Endodermal cell (in vitro differentiated cells): ENCODE data around the gene RAB40C. TPM values are rescaled to one million over a fixed set of nuclear protein-coding genes. Genes with fewer than 3 reads are reported as not detected.

Source experiments
- DNase-seq: peaks from one replicate; pipeline ENCODE4 v3.0.0-alpha.2; 2017
- H3K27ac ChIP-seq: 2 replicates; pipeline ENCODE4 v1.5.1; 2013; ENCODE audit warnings: mild to moderate bottlenecking, low read depth, low read length, moderate library complexity
- H3K27me3 ChIP-seq: 2 replicates; pipeline ENCODE4 v1.6.1; 2013; ENCODE audit warnings: mild to moderate bottlenecking, low read length, moderate library complexity; ENCODE audit not compliant: insufficient read depth, control insufficient read depth, poor library complexity, severe bottlenecking
- H3K36me3 ChIP-seq: 2 replicates; pipeline ENCODE4 v1.7.0; 2013; ENCODE audit warnings: mild to moderate bottlenecking, low read length, moderate library complexity; ENCODE audit not compliant: control insufficient read depth, insufficient read depth
- H3K4me1 ChIP-seq: one replicate; pipeline ENCODE4 v1.7.0; 2013; ENCODE audit warnings: low read length; ENCODE audit not compliant: control insufficient read depth, insufficient read depth
- H3K4me3 ChIP-seq: 2 replicates; pipeline ENCODE4 v1.5.1; 2013; ENCODE audit warnings: mild to moderate bottlenecking, low read length, moderate library complexity
- H3K9ac ChIP-seq: 2 replicates; pipeline ENCODE4 v1.6.1; 2013; ENCODE audit warnings: mild to moderate bottlenecking, low read length, moderate library complexity; ENCODE audit not compliant: poor library complexity, severe bottlenecking; ENCODE audit errors: extremely low read depth
- H3K9me3 ChIP-seq: 2 replicates; pipeline ENCODE4 v1.6.1; 2013; ENCODE audit warnings: mild to moderate bottlenecking, low read length, moderate library complexity; ENCODE audit not compliant: control insufficient read depth
- H3K27ac Mint-ChIP-seq: 2 replicates; pipeline ENCODE4 v1.8.0; 2020; ENCODE audit warnings: mixed read lengths
- H3K27me3 Mint-ChIP-seq: 2 replicates; pipeline ENCODE4 v1.8.0; 2021; ENCODE audit warnings: mild to moderate bottlenecking, mixed read lengths; ENCODE audit not compliant: insufficient read depth
- H3K36me3 Mint-ChIP-seq: 2 replicates; pipeline ENCODE4 v1.8.0; 2020; ENCODE audit warnings: low read depth, mixed read lengths
- H3K4me1 Mint-ChIP-seq: 2 replicates; pipeline ENCODE4 v1.8.0; 2020; ENCODE audit warnings: mixed read lengths
- H3K4me3 Mint-ChIP-seq: 2 replicates; pipeline ENCODE4 v1.8.0; 2020; ENCODE audit warnings: mild to moderate bottlenecking, moderate library complexity, mixed read lengths
- H3K9me3 Mint-ChIP-seq: 2 replicates; pipeline ENCODE4 v1.8.0; 2020; ENCODE audit warnings: mild to moderate bottlenecking, mixed read lengths
- WGBS, 2 experiments: methylation state at CpG; one replicate each; pipeline versions ENCODE4 v1.1.5 to v1.1.7; 2013; ENCODE audit warnings: missing lambda C conversion rate in 2 of 2, mixed read lengths in 1 of 2; ENCODE audit not compliant: insufficient coverage in 1 of 2, insufficient read length in 1 of 2; 5-methylcytosine and 5-hydroxymethylcytosine counted together
- total RNA-seq, 2 donors: library from RNA; stranded (reverse); fragmentation: NEBNext Ultra II Directional in 1 of 2; extraction: Animal tissue kit (Norgen Biotek cat#: 25700) in 1 of 2; gene quantifications; 2 replicates in 1 of 2; 3 replicates in 1 of 2; pipeline ENCODE4 v1.2.1, GENCODE V29; 2021
- TF ChIP-seq, protein P1 (sequence below): fragments of 200-600 bp; sonication (generic); conservative IDR thresholded peaks from 2 replicates; pipeline ENCODE4 v1.5.0; 2021; ENCODE audit warnings: antibody characterized with exemption, mild to moderate bottlenecking

RAB40C gene
- total RNA-seq, 2 donors from 2014 or later, result 21.3 to 25.9 TPM

DNA sequence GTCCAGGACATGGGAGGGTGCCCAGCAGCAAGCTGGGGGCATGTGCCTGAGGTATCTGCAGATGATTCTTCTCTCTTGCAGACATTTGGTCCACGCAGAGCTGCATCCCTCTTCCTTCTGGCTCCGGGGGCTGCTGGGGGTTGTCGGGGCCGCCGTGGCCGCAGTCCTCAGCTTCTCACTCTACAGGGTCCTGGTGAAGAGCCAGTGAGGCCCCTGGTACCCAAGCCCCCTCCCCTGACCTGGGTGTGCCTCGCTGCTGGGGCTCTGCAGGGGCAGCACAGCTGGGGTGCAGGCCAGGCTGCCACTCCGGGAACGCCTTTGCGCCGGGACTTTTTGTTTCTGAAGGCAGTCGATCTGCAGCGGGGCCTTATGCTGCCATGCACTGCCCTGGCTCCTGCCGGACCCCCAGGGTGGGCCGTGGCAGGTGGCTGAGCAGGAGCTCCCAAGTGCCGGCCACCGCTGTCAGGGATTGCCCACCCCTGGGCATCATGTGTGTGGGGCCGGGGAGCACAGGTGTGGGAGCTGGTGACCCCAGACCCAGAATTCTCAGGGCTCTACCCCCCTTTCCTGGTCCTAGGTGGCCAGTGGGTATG is 83.6 kb downstream of the RAB40C start:
- H3K27me3 Mint-ChIP-seq, result no peaks in the 10 kb centered on the region

DNA sequence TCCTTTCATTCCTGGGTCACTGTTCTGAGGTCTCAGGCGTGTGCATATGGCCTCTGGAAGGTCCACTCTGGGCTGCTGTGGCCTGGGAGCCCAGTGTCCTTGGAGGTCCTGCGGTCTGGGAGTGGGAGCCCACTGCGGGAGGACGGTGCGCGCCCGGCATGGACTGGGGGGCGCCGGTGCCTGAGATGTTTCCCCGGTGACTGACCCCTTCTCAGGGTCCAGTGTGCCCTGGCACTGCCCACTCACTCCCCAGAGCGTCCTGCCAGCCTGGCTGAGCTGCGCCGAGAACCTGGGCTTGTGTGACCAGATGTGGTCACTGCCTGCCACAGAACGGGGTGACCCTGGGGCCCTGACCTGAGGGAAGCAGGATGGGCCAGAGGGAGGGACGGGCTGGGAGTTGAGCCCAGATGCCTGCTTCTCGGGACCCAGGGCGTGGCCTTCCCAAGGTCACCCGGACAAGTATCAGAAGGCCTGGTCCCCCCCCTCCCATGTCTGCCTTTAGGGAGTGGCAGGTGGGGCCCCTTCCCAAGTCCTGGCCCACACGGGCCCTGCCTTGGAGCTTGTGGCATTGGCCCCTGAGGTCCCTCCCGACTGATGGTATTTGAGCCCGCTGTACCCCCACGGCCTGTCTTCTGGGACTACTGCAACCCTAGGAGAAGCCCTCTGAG is 84.5 kb downstream of the RAB40C start:
- no peaks in the 10 kb centered on the region for H3K4me1 ChIP-seq
- no peak overlapping the region for H3K4me3 ChIP-seq
- TF ChIP-seq, protein P1, sequence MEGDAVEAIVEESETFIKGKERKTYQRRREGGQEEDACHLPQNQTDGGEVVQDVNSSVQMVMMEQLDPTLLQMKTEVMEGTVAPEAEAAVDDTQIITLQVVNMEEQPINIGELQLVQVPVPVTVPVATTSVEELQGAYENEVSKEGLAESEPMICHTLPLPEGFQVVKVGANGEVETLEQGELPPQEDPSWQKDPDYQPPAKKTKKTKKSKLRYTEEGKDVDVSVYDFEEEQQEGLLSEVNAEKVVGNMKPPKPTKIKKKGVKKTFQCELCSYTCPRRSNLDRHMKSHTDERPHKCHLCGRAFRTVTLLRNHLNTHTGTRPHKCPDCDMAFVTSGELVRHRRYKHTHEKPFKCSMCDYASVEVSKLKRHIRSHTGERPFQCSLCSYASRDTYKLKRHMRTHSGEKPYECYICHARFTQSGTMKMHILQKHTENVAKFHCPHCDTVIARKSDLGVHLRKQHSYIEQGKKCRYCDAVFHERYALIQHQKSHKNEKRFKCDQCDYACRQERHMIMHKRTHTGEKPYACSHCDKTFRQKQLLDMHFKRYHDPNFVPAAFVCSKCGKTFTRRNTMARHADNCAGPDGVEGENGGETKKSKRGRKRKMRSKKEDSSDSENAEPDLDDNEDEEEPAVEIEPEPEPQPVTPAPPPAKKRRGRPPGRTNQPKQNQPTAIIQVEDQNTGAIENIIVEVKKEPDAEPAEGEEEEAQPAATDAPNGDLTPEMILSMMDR, result no peak
- no peak overlapping the region for H3K9ac ChIP-seq
- no peak for DNase-seq
- no peaks in the 10 kb centered on the region for H3K27me3 ChIP-seq
- H3K27ac ChIP-seq, result no peak overlapping the region
- H3K36me3 ChIP-seq, result peaks cover 38% of the 10 kb centered on the region
- WGBS, 2 experiments, result 90 to 91% methylated on average over 13 to 22 of the region's 22 CpGs
- H3K27me3 Mint-ChIP-seq, result no peaks in the 10 kb centered on the region
- peak overlapping the region; percentile 50 for H3K4me3 Mint-ChIP-seq
- H3K9me3 Mint-ChIP-seq, result no peaks in the 10 kb centered on the region
- H3K9me3 ChIP-seq, result no peaks in the 10 kb centered on the region
- no peak overlapping the region for H3K27ac Mint-ChIP-seq
- H3K36me3 Mint-ChIP-seq, result peaks cover 15% of the 10 kb centered on the region
- peaks cover 6% of the 10 kb centered on the region for H3K4me1 Mint-ChIP-seq

More for the DNA sequence above, 83.6 kb downstream of the RAB40C start:
- no peaks in the 10 kb centered on the region for H3K4me1 ChIP-seq
- H3K36me3 ChIP-seq, result peaks cover 40% of the 10 kb centered on the region
- Mint-ChIP-seq H3K9me3 (no peaks in the 10 kb centered on the region), H3K27ac (no peak overlapping the region), H3K4me1 (peaks cover 6% of the 10 kb centered on the region), H3K4me3 (no peak overlapping the region), H3K36me3 (peaks cover 16% of the 10 kb centered on the region)
- no peak for DNase-seq
- WGBS, 2 experiments, result 97% methylated on average over 10 to 18 of the region's 18 CpGs
- H3K4me3 ChIP-seq, result no peak overlapping the region
- TF ChIP-seq, protein P1, result no peak
- no peak overlapping the region for H3K27ac ChIP-seq
- no peak overlapping the region for H3K9ac ChIP-seq
- no peaks in the 10 kb centered on the region for H3K9me3 ChIP-seq
- no peaks in the 10 kb centered on the region for H3K27me3 ChIP-seq

DNA sequence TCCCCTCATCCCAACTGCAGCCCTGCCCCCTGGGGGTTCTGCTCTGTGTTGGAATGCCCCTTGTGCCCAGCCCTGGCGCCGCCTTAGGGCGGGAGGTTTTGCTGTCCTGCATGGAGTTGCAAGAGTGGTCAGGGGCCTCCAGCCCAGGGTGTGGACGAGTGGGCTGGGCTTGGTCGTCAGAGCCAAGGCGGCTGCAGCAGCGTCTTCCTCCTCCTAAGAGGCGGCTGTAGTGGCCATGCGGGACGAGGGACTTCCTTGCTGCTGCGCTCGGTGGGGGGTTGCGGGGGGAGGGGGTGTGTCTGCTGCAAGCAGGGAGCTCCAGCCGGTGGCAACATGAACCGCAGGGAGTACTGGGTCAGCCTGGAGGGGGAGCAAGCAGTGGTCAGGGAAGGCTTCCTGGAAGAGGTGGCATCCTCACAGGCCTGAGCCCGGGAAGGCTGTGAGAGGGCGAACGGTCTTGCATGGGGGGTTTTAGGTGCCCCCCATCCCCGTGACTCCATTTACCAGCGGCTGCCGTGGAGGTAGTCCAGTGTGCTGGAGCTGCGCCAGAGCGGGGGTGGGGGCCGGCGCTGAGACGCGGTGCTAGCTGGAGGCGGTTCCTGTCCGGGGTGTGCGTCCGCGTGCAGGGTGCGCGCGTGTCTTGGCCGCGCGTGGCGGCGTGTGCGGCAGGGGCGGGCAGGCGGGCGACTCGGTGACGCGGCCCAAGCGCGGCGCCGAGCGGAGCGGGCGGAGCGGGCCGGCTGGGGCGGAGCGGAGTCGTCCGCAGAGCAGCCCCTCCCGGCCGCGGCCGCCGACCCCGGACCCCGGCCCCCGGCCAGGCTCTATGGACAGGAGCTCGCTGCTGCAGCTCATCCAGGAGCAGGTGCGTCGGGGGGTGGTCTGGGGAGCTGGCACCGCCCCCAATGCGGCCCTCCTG is 85.4 kb downstream of the RAB40C start, which contains the start of gene RHBDL1:
RHBDL1 (plus strand) TSS at position 704 of the 916 bp plus-strand sequence; CDS start at position 824, 120 bp downstream.
- H3K27ac Mint-ChIP-seq, result peak within 1 kb of the TSS; percentile 48
- WGBS, 2 experiments, result 13 to 16% methylated on average over 19 to 73 of the region's 73 CpGs
- no peaks in the 10 kb centered on the region for H3K9me3 Mint-ChIP-seq
- H3K27ac ChIP-seq, result no peak within 1 kb of the TSS
- no peak within 1 kb of the TSS for H3K4me3 ChIP-seq
- no peaks in the 10 kb centered on the region for H3K27me3 ChIP-seq
- H3K9me3 ChIP-seq, result no peaks in the 10 kb centered on the region
- no peak within 1 kb of the TSS for H3K9ac ChIP-seq
- peak within 1 kb of the TSS; percentile 50 for H3K4me3 Mint-ChIP-seq
- peaks cover 9% of the 10 kb centered on the region for H3K36me3 Mint-ChIP-seq
- peaks cover 6% of the 10 kb centered on the region for H3K4me1 Mint-ChIP-seq
- TF ChIP-seq, protein P1, result no peak
- H3K4me1 ChIP-seq, result no peaks in the 10 kb centered on the region
- peak; percentile 89 for DNase-seq
- no peaks in the 10 kb centered on the region for H3K27me3 Mint-ChIP-seq
- peaks cover 29% of the 10 kb centered on the region for H3K36me3 ChIP-seq
